ENCODE results near the gene FAU. TPM values are rescaled to one million over a fixed set of nuclear protein-coding genes. Genes with fewer than 3 reads are reported as not detected.
A peak's percentile ranks its signal among the peaks of the same experiment; 100 is the strongest.

FAU gene
- total RNA-seq, 1 experiment from 2014 or later: 650 TPM

DNA sequence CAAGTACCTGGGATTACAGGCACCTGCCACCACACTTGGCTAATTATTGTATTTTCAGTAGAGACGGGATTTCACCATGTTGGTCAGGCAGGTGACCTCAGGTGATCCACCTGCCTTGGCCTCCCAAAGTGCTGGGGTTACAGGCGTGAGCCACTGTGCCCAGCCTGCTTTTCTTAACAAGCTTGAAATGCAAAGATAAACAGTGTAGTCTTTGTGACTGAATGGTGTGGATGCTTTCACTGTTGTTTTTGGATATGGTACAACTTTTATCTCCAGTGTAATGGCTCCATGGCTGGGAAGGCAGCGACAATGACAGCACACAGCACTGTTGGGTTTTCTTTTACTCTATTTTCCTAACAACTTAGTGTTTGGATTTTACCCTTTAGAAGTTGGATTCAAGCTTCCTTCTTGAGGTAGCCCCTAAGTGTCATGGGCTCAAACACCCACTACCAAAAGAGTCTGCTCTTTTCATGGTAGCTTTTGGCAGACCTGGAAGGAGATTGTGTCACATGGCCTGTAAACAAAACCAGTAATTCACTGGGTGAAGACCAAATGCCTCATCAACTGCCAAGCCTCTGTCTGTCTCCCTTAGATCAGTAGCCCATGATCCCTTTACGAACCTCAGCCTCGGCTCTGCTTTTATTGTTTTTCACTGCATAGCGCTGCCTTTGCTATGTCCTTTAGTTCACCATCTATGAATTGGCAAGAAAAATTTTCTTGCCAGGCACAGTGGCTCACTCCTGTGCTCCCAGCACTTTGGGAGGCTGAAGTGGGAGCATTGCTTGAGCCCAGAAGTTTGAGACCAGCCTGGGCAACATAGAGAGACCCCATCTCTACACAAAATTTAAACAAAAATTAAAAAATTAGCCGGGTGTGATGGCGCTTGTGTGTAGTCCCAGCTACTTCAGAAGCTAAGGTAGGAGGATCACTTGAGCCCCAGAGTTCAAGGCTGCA lies 19.5 kb downstream of the FAU start:
- no peak for DNase-seq
- Mint-ChIP-seq H3K9me3 (ENCODE audit: low read depth, unreplicated experiment) (no peaks in the 10 kb centered on the region), H3K27me3 (ENCODE audit: unreplicated experiment) (no peaks in the 10 kb centered on the region), H3K27ac (ENCODE audit: unreplicated experiment) (no peak overlapping the region), H3K4me1 (ENCODE audit: low read depth, unreplicated experiment) (peaks cover 5% of the 10 kb centered on the region), H3K4me3 (ENCODE audit: low read depth, unreplicated experiment) (no peak overlapping the region), H3K36me3 (ENCODE audit: insufficient read depth, unreplicated experiment) (peaks cover 10% of the 10 kb centered on the region)
- CTCF ChIA-PET: interaction anchor here (1.7 kb wide), 1 partner anchor 8 kb away, joined by 8 read pairs; no protein-coding TSS in a partner anchor
- no peak for TF ChIP-seq CTCF (IDR thresholded peaks at IDR 0.05; ENCODE audit: unreplicated experiment)
- intact Hi-C loops (cut with micrococcal nuclease; ENCODE audit: unreplicated experiment): no loop called here
- no TSS peak for BruUV-seq (replicated peaks)

- H3K27me3 Mint-ChIP-seq (ENCODE audit: unreplicated experiment): no peaks in the 10 kb centered on the region
- H3K9me3 Mint-ChIP-seq (ENCODE audit: low read depth, unreplicated experiment): no peaks in the 10 kb centered on the region
- CTCF ChIA-PET: interaction anchor here (1.7 kb wide), 1 partner anchor 10 kb away, joined by 8 read pairs; no protein-coding TSS in a partner anchor
Measured at GRCh38 chr11:65100674-65101350, 21.1 kb downstream of the FAU start.

GRCh38 chr11:65096926-65097325 lies 25.0 kb downstream of the FAU start:
- no peaks in the 10 kb centered on the region for H3K9me3 Mint-ChIP-seq (ENCODE audit: low read depth, unreplicated experiment)
- no peak for TF ChIP-seq CTCF (IDR thresholded peaks at IDR 0.05; ENCODE audit: unreplicated experiment)
- H3K27me3 Mint-ChIP-seq (ENCODE audit: unreplicated experiment): no peaks in the 10 kb centered on the region
- intact Hi-C loops (cut with micrococcal nuclease; ENCODE audit: unreplicated experiment): no loop called here
- no peak for DNase-seq
- no peak overlapping the region for H3K27ac Mint-ChIP-seq (ENCODE audit: unreplicated experiment)
- peak overlapping the region; percentile 70 for H3K4me3 Mint-ChIP-seq (ENCODE audit: low read depth, unreplicated experiment)
- TSS peak; percentile 45 for BruUV-seq (replicated peaks)
- H3K36me3 Mint-ChIP-seq (ENCODE audit: insufficient read depth, unreplicated experiment): peaks cover 12% of the 10 kb centered on the region
- CTCF ChIA-PET: interaction anchor here (1.2 kb wide), 1 partner anchor 31 kb away, joined by 3 read pairs; no protein-coding TSS in a partner anchor
- H3K4me1 Mint-ChIP-seq (ENCODE audit: low read depth, unreplicated experiment): peaks cover 5% of the 10 kb centered on the region

More at GRCh38 chr11:65100674-65101350, 21.1 kb downstream of the FAU start:
- Mint-ChIP-seq H3K4me3 (ENCODE audit: low read depth, unreplicated experiment) (no peak overlapping the region), H3K36me3 (ENCODE audit: insufficient read depth, unreplicated experiment) (peaks cover 19% of the 10 kb centered on the region), H3K27ac (ENCODE audit: unreplicated experiment) (no peak overlapping the region), H3K4me1 (ENCODE audit: low read depth, unreplicated experiment) (peaks cover 5% of the 10 kb centered on the region)
- TF ChIP-seq CTCF (IDR thresholded peaks at IDR 0.05; ENCODE audit: unreplicated experiment): peak; percentile 40
- intact Hi-C loops (cut with micrococcal nuclease; ENCODE audit: unreplicated experiment): no loop called here
- DNase-seq: no peak
- BruUV-seq (replicated peaks): no TSS peak

DNA sequence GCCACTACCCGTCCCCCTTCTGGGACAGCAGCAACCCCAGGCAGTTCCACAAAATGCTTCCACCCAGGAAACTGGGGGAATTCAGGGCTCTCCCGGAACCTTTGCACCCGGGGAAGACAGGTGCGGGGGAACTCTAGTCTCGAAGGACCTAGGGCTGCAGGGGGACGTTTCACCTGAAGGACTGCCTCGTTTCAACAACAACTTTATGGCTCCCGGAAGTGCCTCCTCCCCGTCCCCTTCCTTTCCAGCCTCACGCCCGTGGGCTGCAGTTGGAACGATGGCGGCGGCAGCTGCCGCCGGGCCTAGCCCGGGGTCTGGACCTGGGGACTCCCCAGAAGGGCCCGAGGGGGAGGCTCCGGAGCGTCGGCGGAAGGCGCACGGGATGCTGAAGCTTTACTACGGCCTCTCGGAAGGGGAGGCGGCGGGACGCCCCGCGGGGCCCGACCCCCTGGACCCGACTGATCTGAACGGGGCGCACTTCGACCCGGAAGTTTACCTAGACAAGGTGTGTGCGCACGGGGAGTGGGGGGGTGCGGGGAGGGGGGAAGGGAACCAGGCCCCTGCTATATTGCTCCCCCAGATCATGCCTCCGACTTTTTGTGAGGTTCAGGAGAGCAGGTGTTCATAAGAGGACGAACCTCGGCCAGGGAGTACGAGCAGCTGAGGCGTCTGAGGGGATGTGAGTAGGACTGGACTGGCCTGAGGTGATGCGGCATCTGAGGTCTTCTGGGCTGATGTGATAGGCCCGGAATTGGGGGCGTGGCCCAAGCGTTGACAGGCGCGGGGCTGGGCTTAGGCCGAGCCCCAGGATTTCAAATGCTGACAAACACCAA lies 25.7 kb downstream of the FAU start, which contains the start of gene VPS51:
Gene VPS51 (plus strand): TSS at position 241 of the 833 bp plus-strand sequence. CDS start 37 bp downstream, at position 278.
- H3K27me3 Mint-ChIP-seq (ENCODE audit: unreplicated experiment): no peaks in the 10 kb centered on the region
- no peak for TF ChIP-seq CTCF (IDR thresholded peaks at IDR 0.05; ENCODE audit: unreplicated experiment)
- BruUV-seq (replicated peaks): no TSS peak
- CTCF ChIA-PET: interaction anchor here (1.2 kb wide), 1 partner anchor 30 kb away, joined by 3 read pairs; no protein-coding TSS in a partner anchor
- intact Hi-C loops (cut with micrococcal nuclease; ENCODE audit: unreplicated experiment): no loop called here
- peaks cover 12% of the 10 kb centered on the region for H3K36me3 Mint-ChIP-seq (ENCODE audit: insufficient read depth, unreplicated experiment)
- peak; percentile 86 for DNase-seq
- peaks cover 5% of the 10 kb centered on the region for H3K4me1 Mint-ChIP-seq (ENCODE audit: low read depth, unreplicated experiment)
- H3K9me3 Mint-ChIP-seq (ENCODE audit: low read depth, unreplicated experiment): no peaks in the 10 kb centered on the region
- peak within 1 kb of the TSS; percentile 56 for H3K27ac Mint-ChIP-seq (ENCODE audit: unreplicated experiment)
- H3K4me3 Mint-ChIP-seq (ENCODE audit: low read depth, unreplicated experiment): peak within 1 kb of the TSS; percentile 70
